GM21423 (cell line): ENCODE measurements around the gene TEX26.

Source experiments
- ATAC-seq: cut with Tn5 transposase; IDR thresholded peaks from one replicate; pipeline ENCODE4 v1.9.1; 2021; ENCODE audit warnings: mild to moderate bottlenecking, moderate library complexity; ENCODE audit not compliant: unreplicated experiment

The TEX26 gene

DNA sequence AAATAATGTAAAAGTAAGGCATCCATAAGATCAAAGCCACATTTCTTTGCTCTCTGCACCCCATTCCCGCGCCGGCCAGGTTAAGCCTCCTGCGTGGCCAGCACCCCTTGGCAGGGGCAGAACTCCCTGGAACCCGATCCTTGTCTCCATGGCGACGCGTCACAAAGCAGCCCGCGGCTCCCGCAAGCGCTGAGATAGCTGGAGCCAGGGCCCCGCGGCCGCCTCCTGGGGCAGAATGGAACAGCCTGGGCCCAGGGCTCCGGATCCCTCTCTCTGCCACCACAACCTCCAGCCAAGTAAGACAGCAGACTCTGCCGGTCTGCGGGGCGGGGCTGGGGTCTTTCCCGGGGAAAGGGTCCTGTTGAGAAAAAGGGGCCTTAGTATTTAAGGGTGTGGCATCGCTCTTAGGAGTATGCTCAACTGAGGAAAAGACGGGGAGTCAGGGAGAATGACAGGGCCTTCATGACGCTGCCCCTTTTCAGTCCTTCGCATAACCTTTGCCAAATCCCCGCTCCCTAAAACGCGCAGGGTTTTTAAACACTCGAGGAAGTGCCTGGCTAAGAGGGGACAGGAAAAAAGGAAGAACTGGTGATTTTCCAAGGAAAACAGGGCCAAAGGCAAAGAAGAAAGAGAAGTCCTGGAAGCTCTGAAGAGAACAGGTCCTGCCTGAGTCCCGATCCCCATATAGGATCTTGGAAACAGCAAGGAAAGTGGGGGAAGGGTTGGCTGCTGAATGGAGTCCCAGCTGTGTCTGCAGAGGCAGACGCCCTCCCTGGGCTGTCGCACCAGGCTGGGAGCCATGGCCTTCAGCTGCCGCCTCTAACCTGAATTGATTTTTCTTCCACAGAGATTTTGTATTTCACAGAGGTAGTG lies at the start of gene TEX26:
TEX26 (plus strand) TSS at position 176 of the 873 bp plus-strand sequence; CDS start at position 236, 60 bp downstream.
- no peak for ATAC-seq

- no peak for ATAC-seq
Observed at GRCh38 chr13:30882996-30883766, 49.3 kb upstream of the TEX26 start.

DNA sequence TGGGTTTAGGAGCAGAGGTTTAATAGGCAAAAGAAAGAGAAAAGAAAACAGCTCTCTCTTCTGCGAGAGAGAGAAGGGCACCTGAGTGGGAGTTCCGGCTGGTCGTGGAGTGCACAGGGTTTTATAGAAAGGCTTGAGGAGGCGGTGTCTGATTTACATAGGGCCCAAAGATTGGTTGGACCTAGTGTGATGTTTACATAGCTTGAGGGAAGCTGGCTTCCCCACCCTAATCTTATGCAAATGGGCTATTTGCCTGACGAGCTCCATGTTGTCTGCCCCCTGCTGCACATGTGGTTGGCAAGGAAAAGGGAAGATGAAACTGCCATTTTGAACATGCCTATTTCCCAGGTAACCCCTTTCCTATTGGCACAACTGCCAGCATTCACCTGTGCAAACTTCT lies 47.9 kb upstream of the TEX26 start:
- ATAC-seq = no peak

- no peak for ATAC-seq
Observed at GRCh38 chr13:30889196-30889690, 43.2 kb upstream of the TEX26 start.

- no peak for ATAC-seq
Observed at GRCh38 chr13:30892966-30893365, 39.5 kb upstream of the TEX26 start.

DNA sequence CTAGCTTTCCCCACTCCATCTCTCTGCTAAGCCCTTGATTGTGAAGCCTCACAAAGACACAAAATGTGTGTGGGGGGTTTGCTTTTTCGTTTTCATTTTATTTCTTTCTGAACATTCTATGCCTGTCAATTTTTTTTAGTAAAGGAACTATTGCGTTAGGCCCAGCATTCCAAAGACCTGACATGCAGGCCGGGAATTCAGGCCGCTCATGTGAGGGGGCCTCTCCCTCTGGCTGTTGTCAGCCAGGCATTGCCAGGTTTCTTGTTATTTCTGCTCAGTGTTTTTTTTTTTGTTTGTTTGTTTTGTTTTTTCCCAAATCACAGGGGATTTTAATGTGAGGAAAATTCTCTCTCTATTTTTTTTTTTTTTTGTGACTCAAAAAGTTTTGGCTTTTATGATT lies 36.7 kb upstream of the TEX26 start:
- no peak for ATAC-seq

DNA sequence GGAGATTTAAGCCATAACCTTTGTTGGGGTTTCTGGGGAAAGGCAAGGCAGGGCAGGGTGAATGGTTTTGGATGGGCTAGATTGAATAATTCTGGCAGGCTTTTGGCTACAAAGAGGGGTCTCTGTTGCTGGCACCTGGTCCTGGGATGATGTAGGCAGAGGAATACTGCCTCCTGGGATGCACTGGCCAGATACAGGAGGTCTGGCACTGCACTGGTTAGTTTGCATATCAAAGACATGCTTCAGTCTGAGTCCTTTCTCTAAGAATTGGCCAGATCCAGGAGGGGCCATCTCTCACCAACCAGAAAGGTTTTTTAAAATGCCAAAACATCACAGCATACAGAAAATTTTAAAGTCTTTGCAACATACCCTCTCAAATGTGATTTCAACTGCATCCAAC lies 34.4 kb upstream of the TEX26 start:
- ATAC-seq = no peak

DNA sequence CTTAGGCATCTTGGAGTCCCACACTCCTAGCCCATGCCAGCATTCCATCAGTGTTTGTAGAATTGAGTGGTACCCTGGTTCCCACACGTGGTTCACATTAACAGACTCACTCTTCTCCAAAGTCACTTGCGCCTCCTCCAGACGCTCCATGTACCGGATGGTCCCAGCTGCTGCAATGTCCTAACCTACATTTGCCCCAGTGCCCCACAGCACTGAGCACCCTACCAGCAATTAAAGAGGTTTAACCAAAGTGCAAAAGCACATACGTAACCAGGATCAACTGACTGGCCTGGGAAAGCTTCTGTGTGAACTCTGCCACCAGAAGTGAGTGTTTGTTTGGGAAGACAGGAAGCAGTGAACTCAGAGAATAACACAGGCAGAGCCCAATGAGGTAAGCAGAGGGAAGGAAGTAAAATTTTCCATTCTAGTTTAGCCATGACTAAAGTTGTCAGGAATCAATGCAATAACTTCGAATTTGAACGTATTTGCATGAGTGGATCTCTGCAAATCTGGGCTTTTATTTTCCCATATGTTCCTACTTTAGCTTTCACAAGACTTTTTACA lies 33.7 kb upstream of the TEX26 start:
- ATAC-seq = no peak

DNA sequence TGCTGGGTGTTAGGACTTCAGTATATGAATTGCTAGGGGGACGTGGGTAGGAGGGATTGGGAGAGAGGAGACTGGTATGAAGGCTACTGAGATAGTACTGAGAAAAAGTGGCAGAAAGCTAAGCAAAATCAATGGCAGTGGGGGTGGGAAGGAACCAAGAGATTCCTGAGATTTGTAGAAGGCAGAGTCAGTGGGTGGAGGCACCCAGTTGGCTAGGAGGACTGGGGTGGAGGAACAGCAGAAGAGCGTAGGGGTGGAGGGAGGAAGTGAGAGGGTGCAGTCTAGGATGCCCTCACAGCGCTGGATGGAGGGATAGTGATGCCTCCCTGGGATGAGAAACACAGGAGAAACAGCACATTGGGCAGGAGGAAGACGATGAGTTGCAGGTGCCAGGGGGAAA lies 32.0 kb upstream of the TEX26 start:
- ATAC-seq = no peak

GRCh38 chr13:30900952-30901749 lies 31.3 kb upstream of the TEX26 start:
- no peak for ATAC-seq

DNA sequence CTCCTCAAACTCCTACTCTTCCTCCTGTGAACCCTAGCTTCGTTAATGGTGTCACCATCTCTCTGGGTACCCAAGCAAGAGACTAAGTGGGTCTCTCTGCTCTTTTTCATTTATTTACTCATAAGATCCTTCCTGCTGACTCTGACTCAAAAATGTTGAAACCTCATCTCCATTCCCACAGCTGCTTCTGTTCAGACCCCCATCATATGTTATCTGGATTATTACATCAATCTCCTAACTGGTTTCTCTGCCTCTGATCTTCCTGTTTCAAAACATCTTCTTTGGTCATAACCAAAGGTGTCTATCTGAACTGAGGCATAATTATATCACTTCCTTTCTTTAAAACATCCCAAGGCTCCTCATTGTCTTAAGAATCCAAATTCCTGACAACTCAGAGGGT lies 28.4 kb upstream of the TEX26 start:
- no peak for ATAC-seq

DNA sequence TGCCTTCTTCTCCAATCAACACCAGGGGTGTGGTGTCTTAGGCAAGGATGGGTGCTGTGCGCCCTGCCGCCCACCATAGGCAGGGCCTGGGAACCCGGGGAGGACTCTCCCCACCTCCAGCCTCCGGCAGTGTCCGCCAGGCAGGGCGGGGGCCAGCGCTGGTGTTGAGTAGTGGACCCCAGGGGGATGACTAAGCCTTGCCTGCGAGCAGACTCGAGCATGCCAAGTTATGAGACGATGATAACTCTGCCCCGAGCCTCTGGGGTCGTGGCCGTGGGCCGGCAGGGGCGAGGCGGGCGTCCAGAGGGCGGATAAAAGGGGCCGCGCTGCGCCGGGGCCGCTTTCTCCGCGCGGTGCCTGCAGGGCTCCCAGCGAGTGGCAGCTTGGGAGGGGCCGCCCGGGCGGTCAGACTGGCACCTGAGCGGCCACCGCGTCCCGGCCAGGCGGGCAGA lies 26.5 kb upstream of the TEX26 start, which contains the start of gene MEDAG:
MEDAG (plus strand) TSS at position 340 of the 452 bp plus-strand sequence. CDS start 245 bp downstream, outside the sequence.
- no peak for ATAC-seq

- ATAC-seq = no peak
Observed at GRCh38 chr13:30906411-30907051, 25.9 kb upstream of the TEX26 start.

DNA sequence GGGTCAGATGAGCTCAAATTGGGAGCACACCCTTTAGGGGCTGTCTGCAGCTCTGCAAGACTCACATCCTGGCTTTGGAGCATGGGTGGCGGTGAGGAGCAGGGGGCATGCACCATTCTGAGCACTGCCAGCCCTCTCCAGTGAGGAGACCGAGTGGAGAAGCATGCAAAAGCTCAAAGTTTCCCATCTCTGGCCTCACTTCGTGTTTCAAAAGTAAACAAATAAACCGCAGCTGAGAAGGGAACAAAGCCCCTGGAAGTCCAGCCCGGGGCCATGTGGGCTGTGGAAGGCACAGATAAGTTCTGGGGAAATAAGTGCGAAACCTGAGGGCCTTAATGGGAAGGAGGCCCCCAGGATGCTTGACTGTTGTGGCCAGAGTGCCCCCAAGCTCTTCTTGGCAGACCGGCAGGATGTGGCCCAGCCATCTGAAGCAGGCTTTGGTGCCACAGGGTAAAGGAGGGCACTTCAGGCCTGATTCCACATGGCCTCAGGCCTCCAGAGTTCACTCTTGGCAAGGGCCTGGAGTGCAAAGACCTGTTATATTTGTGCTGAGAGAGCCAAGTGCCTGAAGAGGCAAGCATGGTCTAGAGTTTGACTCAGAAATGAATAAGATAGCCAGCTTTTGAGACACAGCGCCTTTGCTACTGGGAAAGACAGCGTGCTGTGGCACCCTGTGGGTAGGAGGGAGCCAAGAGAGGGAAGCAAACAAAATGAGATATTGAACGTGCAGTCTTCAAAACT lies 25.2 kb upstream of the TEX26 start:
- no peak for ATAC-seq

DNA sequence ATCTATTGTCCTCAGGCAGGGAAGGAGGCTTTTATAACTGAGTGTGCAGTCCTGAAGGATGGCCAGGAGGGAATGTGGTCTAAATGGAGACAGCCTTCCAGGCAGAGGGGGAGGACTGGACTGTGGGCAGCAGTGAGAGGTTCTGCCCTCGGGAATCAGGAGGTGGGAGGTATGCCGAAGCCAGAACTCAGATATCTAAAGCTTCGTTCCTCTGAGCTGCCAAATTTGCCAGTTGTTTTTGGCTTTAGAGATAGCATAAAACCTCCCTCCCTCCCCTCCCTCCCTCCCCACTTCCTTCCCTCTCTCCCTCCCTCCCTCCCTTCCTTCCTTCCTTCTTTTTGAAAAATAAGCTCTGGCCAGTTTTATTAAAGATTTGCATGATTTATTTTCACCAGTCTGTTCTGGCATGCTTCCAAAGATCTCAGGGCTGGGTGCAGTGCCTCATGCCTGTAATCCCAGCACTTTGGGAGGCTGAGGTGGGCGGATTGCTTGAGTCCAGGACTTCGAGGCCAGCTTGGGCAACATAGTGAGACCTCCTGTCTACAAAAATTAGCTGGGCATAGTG lies 24.0 kb upstream of the TEX26 start:
- no peak for ATAC-seq

DNA sequence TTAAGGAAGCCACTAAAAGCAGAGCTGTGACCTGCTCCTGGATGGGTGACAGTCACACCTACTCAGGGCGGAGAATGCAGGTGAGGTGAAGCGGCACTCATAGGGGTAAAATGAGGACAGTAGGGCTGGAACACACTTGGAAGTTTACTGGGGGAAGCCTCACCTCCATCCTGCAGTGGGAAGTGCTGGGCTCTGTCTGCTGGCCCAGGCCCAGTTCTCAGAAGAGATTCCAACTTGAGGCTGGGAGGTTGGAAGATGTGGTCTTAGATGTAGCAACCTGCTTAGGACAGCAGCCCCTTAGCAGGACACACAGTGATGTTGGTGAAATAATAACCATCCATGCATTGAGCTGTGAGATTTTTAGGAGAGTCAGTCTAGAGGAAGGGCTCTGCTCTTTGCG lies 21.8 kb upstream of the TEX26 start:
- no peak for ATAC-seq

- no peak for ATAC-seq
Observed at GRCh38 chr13:30915691-30916541, 16.5 kb upstream of the TEX26 start.

DNA sequence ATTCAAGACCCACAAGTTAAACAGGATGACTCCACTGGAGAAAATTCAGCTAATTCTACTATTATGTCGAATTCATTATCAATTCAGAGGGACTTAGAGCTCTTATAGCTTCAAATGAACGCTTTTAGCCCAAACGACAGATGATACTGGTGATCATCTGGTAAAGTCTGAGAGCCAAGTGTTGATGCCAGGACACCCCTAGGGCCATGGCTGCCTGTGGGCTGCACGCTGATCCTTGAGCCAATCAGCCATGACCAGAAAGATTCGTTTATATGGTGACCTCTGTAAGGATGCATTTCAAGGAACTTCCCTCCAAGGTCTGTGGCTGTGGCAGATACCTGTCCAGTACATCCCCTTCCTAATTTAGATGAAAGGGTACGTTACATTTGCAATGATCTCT lies 15.5 kb upstream of the TEX26 start:
- ATAC-seq = no peak
